HFF-Myc (cell line): Measurements from ENCODE around the gene LOC101059915.

Experiments
- DNase-seq: peaks from one replicate; pipeline ENCODE4 v3.0.0-alpha.2; 2011; ENCODE audit warnings: low read depth; ENCODE audit errors: extremely low read depth
- H3K4me3 ChIP-seq: replicated peaks from 2 replicates; pipeline ENCODE4 v1.5.1; 2011; ENCODE audit warnings: low read depth, mild to moderate bottlenecking, control low read depth, low read length
- CTCF ChIP-seq: IDR thresholded peaks from 2 replicates; pipeline ENCODE4 v1.5.1; 2012; ENCODE audit warnings: mild to moderate bottlenecking, low read depth, low read length, control low read depth; ENCODE audit errors: missing control alignments

Gene LOC101059915

DNA sequence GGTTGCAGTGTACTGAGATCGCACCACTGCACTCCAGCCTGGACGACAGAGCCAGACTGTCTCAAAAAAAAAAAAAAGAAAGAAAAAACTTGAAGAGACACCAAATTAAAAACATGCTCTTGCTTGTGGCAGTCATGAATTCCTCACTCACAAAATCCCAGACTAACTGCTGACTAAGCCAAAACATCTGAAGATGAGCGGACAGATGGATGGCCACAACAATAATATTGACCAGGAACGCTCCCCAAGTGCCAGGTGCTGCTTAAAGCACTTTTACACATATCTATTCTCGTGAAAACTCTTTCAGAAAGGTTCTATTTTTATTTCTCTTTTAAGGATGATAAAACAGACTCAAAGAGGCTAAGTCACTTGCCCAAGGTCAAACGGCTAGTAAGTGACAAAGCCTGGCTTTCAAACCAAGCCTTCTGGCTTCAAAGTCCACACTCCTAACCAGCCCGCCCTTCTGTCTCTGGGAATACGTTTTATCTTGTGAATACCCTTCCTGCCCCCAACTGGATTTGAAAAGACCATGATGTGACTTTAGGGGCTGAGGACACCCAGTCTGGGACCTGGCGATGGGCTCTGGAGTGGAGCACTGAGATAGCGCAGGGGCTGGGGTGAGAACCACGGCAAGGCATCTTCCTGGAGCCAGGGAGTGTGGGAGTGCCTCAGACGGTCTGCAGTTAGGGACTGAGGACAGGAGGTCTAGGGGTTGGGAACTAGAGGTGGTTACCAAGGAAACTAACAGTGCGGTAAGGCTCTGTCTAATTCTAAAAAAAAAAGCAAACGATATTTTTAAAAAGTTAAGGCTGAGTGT is 39.5 kb upstream of the LOC101059915 start:
- TF ChIP-seq CTCF, result no peak
- DNase-seq, result no peak
- H3K4me3 ChIP-seq, result no peak overlapping the region

GRCh38 chrX:71629467-71629866 is 37.9 kb upstream of the LOC101059915 start:
- H3K4me3 ChIP-seq, result no peak overlapping the region
- no peak for DNase-seq
- TF ChIP-seq CTCF, result no peak

- H3K4me3 ChIP-seq, result no peak overlapping the region
- DNase-seq, result no peak
- no peak for TF ChIP-seq CTCF
These were observed 34.3 kb upstream of the LOC101059915 start for GRCh38 chrX:71632923-71633657.

DNA sequence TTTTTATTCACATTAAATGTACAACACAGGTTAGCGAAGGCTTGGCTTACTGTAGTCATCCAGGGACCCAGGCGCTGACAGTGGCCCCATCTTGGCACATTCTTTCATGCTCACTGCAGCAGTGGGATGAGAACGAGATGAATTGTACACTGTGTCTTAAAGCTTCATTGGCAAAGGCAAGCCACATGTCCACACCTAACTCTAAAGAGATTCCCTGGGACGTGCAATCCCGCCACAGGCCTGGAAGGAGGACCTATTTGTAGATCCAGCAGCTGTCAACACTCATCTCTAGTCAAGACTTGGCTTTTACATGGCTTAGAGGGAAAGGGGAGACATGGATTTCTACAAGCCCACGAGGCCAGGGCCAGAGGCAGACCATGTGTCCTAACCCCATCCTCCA is 33.0 kb upstream of the LOC101059915 start:
- no peak for DNase-seq
- TF ChIP-seq CTCF, result no peak
- H3K4me3 ChIP-seq, result no peak overlapping the region

DNA sequence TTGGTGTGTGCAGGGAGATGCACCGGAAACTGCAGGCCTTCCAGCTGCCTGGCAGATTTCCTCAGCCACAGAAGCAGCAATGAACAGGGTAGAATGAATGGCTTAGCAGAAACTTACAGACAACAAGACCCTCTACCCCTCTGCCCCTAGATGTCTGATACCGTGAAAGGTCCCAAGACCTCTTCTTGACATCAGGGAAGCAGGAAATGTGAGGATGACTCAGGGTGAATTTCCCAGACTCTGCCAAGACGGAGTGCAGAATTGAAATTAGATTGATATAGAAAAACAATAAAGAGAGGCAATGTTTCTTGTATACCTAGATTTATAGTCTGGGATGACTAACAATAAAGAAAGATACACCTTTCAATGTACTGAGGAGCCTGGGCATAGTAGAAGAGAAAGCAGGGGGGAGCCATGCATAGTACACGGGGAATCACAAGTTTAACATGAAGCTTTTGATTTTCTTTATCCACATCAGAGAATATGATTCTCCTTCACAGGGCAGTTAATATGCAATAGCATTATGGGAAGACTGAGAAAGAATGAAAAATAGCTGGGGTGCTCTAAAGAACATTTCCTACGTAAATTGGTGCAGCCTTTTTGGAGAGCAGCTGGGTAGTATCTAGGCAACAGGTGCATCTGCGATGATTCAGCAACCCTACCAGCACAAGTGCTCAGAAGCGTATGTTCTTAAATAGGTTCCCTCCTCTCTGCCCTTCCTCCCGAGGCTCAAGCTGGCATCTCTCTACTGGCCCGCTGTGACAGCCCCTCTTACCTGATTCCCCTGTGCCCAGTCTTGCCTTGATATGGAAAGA is 30.7 kb upstream of the LOC101059915 start:
- no peak for DNase-seq
- no peak for TF ChIP-seq CTCF

GRCh38 chrX:71637253-71637618 is 30.1 kb upstream of the LOC101059915 start:
- no peak for TF ChIP-seq CTCF
- DNase-seq, result no peak
- no peak overlapping the region for H3K4me3 ChIP-seq

More for the DNA sequence above, 30.7 kb upstream of the LOC101059915 start:
- no peak overlapping the region for H3K4me3 ChIP-seq
